Measurements from ENCODE around the gene HIPK4. TPM values are rescaled to one million over a fixed set of nuclear protein-coding genes. Genes with fewer than 3 reads are reported as not detected.
A peak's percentile ranks its signal among the peaks of the same experiment; 100 is the strongest.

The HIPK4 gene
- total RNA-seq, 1 donor from 2014 or later = not detected

DNA sequence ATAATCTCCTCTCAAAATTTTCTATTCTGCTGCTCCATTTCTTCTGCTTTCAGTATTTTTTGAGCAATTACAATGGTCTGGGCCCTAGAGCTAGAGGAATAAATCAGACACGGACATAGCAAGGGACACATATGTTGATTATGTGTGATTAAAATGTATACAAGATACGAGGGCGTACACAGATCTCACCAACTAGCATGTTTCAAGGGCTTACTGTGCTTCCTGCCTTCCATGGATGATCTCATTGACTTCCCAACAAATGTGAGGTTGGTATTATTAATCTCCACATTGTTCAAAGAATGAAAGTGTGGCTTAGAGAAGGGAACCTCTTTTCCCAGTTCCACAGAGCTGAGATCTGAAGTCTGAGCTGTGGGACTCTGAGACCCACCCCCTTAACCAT lies 32.3 kb downstream of the HIPK4 start:
- no peak overlapping the region for H2AFZ ChIP-seq (ENCODE audit: low read depth, low read length)
- no peaks in the 10 kb centered on the region for H3K36me3 ChIP-seq (ENCODE audit: insufficient read depth, low read length)
- peaks cover 25% of the 10 kb centered on the region for H4K20me1 ChIP-seq (ENCODE audit: insufficient read depth, low read length)
- H3K79me2 ChIP-seq (ENCODE audit: insufficient read depth, low read length) = peaks cover 7% of the 10 kb centered on the region
- H3K27ac ChIP-seq (ENCODE audit: low read depth, low read length) = no peak overlapping the region
- H3K27me3 Mint-ChIP-seq (ENCODE audit: low read depth, unreplicated experiment) = no peaks in the 10 kb centered on the region
- peak overlapping the region; percentile 70 for H3K4me3 Mint-ChIP-seq (ENCODE audit: unreplicated experiment)
- no peaks in the 10 kb centered on the region for H3K9me3 ChIP-seq (ENCODE audit: insufficient read depth, low read depth, low read length)
- H3K27me3 ChIP-seq (ENCODE audit: insufficient read depth, low read length) = no peaks in the 10 kb centered on the region
- no peaks in the 10 kb centered on the region for H3K4me1 ChIP-seq (ENCODE audit: insufficient read depth, low read length)
- H3K9ac ChIP-seq (ENCODE audit: low read length) = no peak overlapping the region
- H3K4me1 Mint-ChIP-seq (ENCODE audit: low read depth, unreplicated experiment) = peaks cover 7% of the 10 kb centered on the region
- FAIRE-seq = peak; percentile 43
- no peaks in the 10 kb centered on the region for H3K9me3 Mint-ChIP-seq (ENCODE audit: unreplicated experiment)
- peak overlapping the region; percentile 30 for H3K4me2 ChIP-seq (ENCODE audit: low read length)
- H3K36me3 Mint-ChIP-seq (ENCODE audit: low read depth, unreplicated experiment) = peaks cover 8% of the 10 kb centered on the region
- no peak for TF ChIP-seq EZH2 (IDR thresholded peaks at IDR 0.05; ENCODE audit: insufficient read depth, low read length)
- TF ChIP-seq, protein P1, sequence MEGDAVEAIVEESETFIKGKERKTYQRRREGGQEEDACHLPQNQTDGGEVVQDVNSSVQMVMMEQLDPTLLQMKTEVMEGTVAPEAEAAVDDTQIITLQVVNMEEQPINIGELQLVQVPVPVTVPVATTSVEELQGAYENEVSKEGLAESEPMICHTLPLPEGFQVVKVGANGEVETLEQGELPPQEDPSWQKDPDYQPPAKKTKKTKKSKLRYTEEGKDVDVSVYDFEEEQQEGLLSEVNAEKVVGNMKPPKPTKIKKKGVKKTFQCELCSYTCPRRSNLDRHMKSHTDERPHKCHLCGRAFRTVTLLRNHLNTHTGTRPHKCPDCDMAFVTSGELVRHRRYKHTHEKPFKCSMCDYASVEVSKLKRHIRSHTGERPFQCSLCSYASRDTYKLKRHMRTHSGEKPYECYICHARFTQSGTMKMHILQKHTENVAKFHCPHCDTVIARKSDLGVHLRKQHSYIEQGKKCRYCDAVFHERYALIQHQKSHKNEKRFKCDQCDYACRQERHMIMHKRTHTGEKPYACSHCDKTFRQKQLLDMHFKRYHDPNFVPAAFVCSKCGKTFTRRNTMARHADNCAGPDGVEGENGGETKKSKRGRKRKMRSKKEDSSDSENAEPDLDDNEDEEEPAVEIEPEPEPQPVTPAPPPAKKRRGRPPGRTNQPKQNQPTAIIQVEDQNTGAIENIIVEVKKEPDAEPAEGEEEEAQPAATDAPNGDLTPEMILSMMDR (IDR thresholded peaks at IDR 0.05; ENCODE audit: insufficient read depth, low read depth, low read length) = no peak
- peak overlapping the region; percentile 47 for H3K27ac Mint-ChIP-seq (ENCODE audit: unreplicated experiment)
- H3K4me3 ChIP-seq (ENCODE audit: insufficient read depth, low read depth, low read length) = no peak overlapping the region
- no peak for DNase-seq (ENCODE audit: low read depth)

DNA sequence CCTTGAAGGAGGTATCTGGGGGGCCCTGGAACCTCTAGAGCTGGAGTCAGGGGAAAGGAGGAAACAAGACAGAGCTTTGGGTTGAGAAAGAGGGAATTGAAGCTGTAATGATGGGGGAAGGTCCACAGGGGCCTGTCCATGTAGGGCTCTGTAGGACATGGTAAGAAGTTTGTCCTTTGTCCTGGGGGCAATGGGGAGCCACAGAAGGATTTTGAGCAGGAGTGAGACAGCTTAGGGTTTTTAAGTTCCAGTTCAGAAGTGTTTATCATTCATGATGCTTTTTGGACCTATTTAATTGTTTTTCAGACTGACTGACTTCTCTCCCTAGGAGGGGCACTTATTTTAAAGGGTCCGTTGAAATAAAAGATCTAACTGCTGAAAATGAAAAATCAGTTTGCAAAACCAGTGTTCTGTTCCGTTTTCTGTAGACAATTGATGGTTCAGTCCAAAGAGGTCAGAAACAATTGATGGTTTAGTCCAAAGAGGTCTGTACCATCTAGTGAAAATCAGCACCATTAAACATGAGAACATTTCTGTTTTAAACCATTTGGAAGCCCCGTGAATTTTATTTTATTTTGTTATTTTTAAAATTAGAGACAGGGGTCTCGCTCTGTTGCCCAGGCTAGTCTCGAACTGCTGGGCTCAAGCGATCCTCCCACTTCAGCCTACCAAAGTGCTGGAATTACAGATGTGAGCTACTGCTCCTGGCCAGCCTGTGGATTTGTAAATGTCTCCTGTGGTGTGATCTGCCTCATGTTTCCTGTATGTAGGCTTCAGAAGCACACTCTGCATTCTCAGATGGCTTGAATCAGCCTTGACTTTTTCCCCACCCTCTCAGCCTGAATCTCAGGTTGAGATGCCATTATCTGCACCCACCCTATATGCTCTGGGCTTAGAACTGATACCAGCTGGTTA lies 33.0 kb downstream of the HIPK4 start:
- Histone ChIP-seq H3K79me2 (ENCODE audit: insufficient read depth, low read length) (peaks cover 7% of the 10 kb centered on the region), H3K36me3 (ENCODE audit: insufficient read depth, low read length) (no peaks in the 10 kb centered on the region), H2AFZ (ENCODE audit: low read depth, low read length) (no peak overlapping the region), H3K27ac (ENCODE audit: low read depth, low read length) (no peak overlapping the region), H3K27me3 (ENCODE audit: insufficient read depth, low read length) (no peaks in the 10 kb centered on the region), H3K4me3 (ENCODE audit: insufficient read depth, low read depth, low read length) (no peak overlapping the region), H3K9me3 (ENCODE audit: insufficient read depth, low read depth, low read length) (no peaks in the 10 kb centered on the region), H3K4me1 (ENCODE audit: insufficient read depth, low read length) (no peaks in the 10 kb centered on the region), H3K4me2 (ENCODE audit: low read length) (peak overlapping the region; percentile 30), H4K20me1 (ENCODE audit: insufficient read depth, low read length) (peaks cover 25% of the 10 kb centered on the region), H3K9ac (ENCODE audit: low read length) (no peak overlapping the region)
- FAIRE-seq (no peak), DNase-seq (ENCODE audit: low read depth) (no peak)
- Mint-ChIP-seq H3K9me3 (ENCODE audit: unreplicated experiment) (no peaks in the 10 kb centered on the region), H3K4me1 (ENCODE audit: low read depth, unreplicated experiment) (peaks cover 7% of the 10 kb centered on the region), H3K27me3 (ENCODE audit: low read depth, unreplicated experiment) (no peaks in the 10 kb centered on the region), H3K36me3 (ENCODE audit: low read depth, unreplicated experiment) (peaks cover 6% of the 10 kb centered on the region), H3K4me3 (ENCODE audit: unreplicated experiment) (no peak overlapping the region), H3K27ac (ENCODE audit: unreplicated experiment) (no peak overlapping the region)
- no peak for TF ChIP-seq EZH2 (IDR thresholded peaks at IDR 0.05; ENCODE audit: insufficient read depth, low read length)
- TF ChIP-seq, protein P1 (IDR thresholded peaks at IDR 0.05; ENCODE audit: insufficient read depth, low read depth, low read length) = no peak
